ENCODE measurements around the gene ARID5A. TPM values are rescaled to one million over a fixed set of nuclear protein-coding genes. Genes with fewer than 3 reads are reported as not detected.

Gene ARID5A
- total and polyA plus RNA-seq, 10 of the 15 experiments (the other 5 are each of a cell fraction or from before 2014, with no cell fraction given): 0.76 to 87.1 (median 37.6) TPM

DNA sequence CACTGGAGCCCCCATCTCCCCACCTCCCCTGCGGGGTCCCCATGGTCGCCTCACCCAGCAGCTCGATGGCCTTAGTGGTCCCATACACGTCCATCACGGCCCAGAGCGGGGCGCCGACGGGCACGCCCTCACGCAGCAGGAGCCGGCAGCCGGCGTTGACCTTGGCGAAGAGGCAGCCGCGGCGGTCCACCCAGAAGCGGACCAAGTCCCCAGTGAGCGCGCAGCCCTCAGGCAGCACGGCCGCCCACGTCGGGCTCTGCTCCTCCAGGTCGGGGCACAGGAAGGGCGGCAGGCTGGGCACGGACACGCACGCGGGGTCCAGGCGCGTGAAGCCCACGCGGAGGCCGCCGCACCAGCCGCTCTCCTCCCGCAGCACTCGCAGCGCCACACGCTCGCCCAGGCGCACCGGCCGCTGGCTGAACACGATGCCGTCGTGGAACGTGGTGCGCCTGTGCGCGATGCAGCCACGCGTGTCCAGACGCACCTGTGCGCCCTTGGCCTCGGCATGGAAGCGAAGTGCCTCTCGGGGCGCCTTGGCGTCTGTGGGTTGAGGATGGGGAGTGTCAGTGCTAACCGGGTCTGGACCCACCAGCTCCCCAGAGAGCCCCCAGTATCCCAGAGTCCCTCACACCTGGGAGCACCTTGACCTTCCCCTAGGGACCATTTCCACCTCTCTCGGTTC, 36.0 kb upstream of the ARID5A start:
- ChIA-PET SMC1A (ENCODE audit: uncharacterized antibody, unreplicated experiment) (no interaction called here), POLR2A (no interaction called here), CTCF (interaction anchor here (1.3 kb wide), 1 partner anchor 9 kb away, joined by 3 read pairs; no protein-coding TSS in a partner anchor), RAD21 (ENCODE audit: unreplicated experiment) (no interaction called here)
- no peaks in the 10 kb centered on the region for H4K20me1 ChIP-seq (ENCODE audit: control insufficient read depth, insufficient read depth)
- H3K9me3 ChIP-seq (replicated peaks; ENCODE audit: control insufficient read depth, insufficient read depth, low read length): peaks cover 2% of the 10 kb centered on the region; the same call in 1 of the 3 replicates
- FAIRE-seq: no peak
- in situ Hi-C loops (cut with MboI): no loop called here
- no peak overlapping the region for H3K27ac ChIP-seq (ENCODE audit: control insufficient read depth, insufficient read depth)
- WGBS (ENCODE audit: insufficient coverage, insufficient replicate concordance, low lambda C conversion rate, missing lambda C conversion rate): 92% methylated on average over 48 of the region's 64 CpGs
- no peaks in the 10 kb centered on the region for H3K27me3 ChIP-seq (replicated peaks in 1 of 2; ENCODE audit: control insufficient read depth in 2 of 2, insufficient read depth in 2 of 2, low read length in 1 of 2)
- peak; percentile 36 for TF ChIP-seq IKZF1 (conservative IDR thresholded peaks at IDR 0.05)
- no peak for TF ChIP-seq TAF1 (IDR thresholded peaks at IDR 0.05; ENCODE audit: borderline replicate concordance, low read depth, low read length)
- no peak for TF ChIP-seq RBBP5 (conservative IDR thresholded peaks at IDR 0.05)
- TF ChIP-seq CHD4 (IDR thresholded peaks at IDR 0.05): no peak
- TF ChIP-seq MYB (IDR thresholded peaks at IDR 0.05; ENCODE audit: borderline replicate concordance, low read depth, low read length): no peak
- no peak for TF ChIP-seq SMC3 (IDR thresholded peaks at IDR 0.05; ENCODE audit: borderline replicate concordance, low read length)
- TF ChIP-seq, protein P1, sequence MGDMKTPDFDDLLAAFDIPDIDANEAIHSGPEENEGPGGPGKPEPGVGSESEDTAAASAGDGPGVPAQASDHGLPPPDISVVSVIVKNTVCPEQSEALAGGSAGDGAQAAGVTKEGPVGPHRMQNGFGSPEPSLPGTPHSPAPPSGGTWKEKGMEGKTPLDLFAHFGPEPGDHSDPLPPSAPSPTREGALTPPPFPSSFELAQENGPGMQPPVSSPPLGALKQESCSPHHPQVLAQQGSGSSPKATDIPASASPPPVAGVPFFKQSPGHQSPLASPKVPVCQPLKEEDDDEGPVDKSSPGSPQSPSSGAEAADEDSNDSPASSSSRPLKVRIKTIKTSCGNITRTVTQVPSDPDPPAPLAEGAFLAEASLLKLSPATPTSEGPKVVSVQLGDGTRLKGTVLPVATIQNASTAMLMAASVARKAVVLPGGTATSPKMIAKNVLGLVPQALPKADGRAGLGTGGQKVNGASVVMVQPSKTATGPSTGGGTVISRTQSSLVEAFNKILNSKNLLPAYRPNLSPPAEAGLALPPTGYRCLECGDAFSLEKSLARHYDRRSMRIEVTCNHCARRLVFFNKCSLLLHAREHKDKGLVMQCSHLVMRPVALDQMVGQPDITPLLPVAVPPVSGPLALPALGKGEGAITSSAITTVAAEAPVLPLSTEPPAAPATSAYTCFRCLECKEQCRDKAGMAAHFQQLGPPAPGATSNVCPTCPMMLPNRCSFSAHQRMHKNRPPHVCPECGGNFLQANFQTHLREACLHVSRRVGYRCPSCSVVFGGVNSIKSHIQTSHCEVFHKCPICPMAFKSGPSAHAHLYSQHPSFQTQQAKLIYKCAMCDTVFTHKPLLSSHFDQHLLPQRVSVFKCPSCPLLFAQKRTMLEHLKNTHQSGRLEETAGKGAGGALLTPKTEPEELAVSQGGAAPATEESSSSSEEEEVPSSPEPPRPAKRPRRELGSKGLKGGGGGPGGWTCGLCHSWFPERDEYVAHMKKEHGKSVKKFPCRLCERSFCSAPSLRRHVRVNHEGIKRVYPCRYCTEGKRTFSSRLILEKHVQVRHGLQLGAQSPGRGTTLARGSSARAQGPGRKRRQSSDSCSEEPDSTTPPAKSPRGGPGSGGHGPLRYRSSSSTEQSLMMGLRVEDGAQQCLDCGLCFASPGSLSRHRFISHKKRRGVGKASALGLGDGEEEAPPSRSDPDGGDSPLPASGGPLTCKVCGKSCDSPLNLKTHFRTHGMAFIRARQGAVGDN (IDR thresholded peaks at IDR 0.05): peak; percentile 55
- TF ChIP-seq REST (IDR thresholded peaks at IDR 0.05; ENCODE audit: low read depth, low read length): no peak
- TF ChIP-seq PAX5 (IDR thresholded peaks at IDR 0.05; ENCODE audit: borderline replicate concordance, low read depth, low read length): peak; percentile 86
- TF ChIP-seq PRDM15 (CRISPR knock-in tag; IDR thresholded peaks at IDR 0.05): no peak
- peak in 1 of 2 experiments; percentile 37; a peak in 2 of 4 replicates for TF ChIP-seq BHLHE40 (IDR thresholded peaks at IDR 0.05; ENCODE audit: borderline replicate concordance in 1 of 2, low read depth in 2 of 2, low read length in 1 of 2)
- peak; percentile 59; the same call in 1 of the 2 replicates for TF ChIP-seq LARP7 (IDR thresholded peaks at IDR 0.05)
- TF ChIP-seq GATAD2B (conservative IDR thresholded peaks at IDR 0.05; ENCODE audit: low read depth): 0 out of 2 replicates have a peak, but pooled peaks have one; percentile 29
- no TSS peak for BruUV-seq (replicated peaks)
- ATAC-seq: no peak
- peaks cover 37% of the 10 kb centered on the region for H3K4me1 ChIP-seq (ENCODE audit: control insufficient read depth, insufficient read depth, low read length)
- no peak overlapping the region for H3K4me3 ChIP-seq
- H3K4me2 ChIP-seq (ENCODE audit: control insufficient read depth, insufficient read depth): no peak overlapping the region
- H3K36me3 ChIP-seq (ENCODE audit: control insufficient read depth in 2 of 2, insufficient read depth in 2 of 2, low read length in 1 of 2): no peaks in the 10 kb centered on the region
- no peak overlapping the region for H2AFZ ChIP-seq (ENCODE audit: control insufficient read depth, low read depth, low read length)
- intact Hi-C loops (cut with micrococcal nuclease; ENCODE audit: unreplicated experiment): no loop called here
- DNase-seq (ENCODE audit: low read depth, low spot score): no peak
- no peak overlapping the region for H3K9ac ChIP-seq (ENCODE audit: control insufficient read depth, insufficient read depth, low read length)
- no peaks in the 10 kb centered on the region for H3K79me2 ChIP-seq (ENCODE audit: control insufficient read depth, insufficient read depth, low read length)

All from GM12878 (cell line).